ENCODE measurements around the gene TMEM141. TPM values are rescaled to one million over a fixed set of nuclear protein-coding genes. Genes with fewer than 3 reads are reported as not detected.

Gene TMEM141
- polyA plus RNA-seq, 1 donor (not counting 4 experiments of a cell fraction or from before 2014, with no cell fraction given) = 85.5 TPM

GRCh38 chr9:136826703-136827582 lies 35.8 kb downstream of the TMEM141 start:
- no peaks in the 10 kb centered on the region for H3K27me3 ChIP-seq (ENCODE audit: control insufficient read depth, extremely low read depth, insufficient read depth, low read length)
- H2AFZ ChIP-seq (ENCODE audit: control insufficient read depth, low read length) = no peak overlapping the region
- FAIRE-seq (no peak), DNase-seq (ENCODE audit: low read depth, low spot score) (no peak)
- H3K36me3 ChIP-seq (ENCODE audit: control insufficient read depth in 2 of 2, extremely low read depth in 1 of 2, insufficient read depth in 2 of 2, low read length in 2 of 2) = peaks cover 21 to 38% of the 10 kb centered on the region in 2 experiments
- no peak overlapping the region for H3K9ac ChIP-seq (ENCODE audit: control insufficient read depth, extremely low read depth, insufficient read depth, low read length)
- H3K4me3 ChIP-seq (ENCODE audit: control insufficient read depth in 2 of 3, extremely low read depth in 1 of 3, insufficient read depth in 2 of 3, low read depth in 1 of 3, low read length in 3 of 3) = no peak overlapping the region
- H3K4me2 ChIP-seq (ENCODE audit: control insufficient read depth, extremely low read depth, insufficient read depth, low read depth, low read length) = no peak overlapping the region
- no peaks in the 10 kb centered on the region for H4K20me1 ChIP-seq (ENCODE audit: control insufficient read depth, extremely low read depth, insufficient read depth, low read length)
- no peaks in the 10 kb centered on the region for H3K4me1 ChIP-seq (ENCODE audit: control insufficient read depth, extremely low read depth, insufficient read depth, low read length)
- no peaks in the 10 kb centered on the region for H3K9me1 ChIP-seq (ENCODE audit: control insufficient read depth, extremely low read depth, insufficient read depth, low read length)
- peaks cover 3% of the 10 kb centered on the region for H3K79me2 ChIP-seq (ENCODE audit: control insufficient read depth, insufficient read depth, low read length)
- H3K9me3 ChIP-seq (ENCODE audit: control insufficient read depth, low read depth, low read length) = no peaks in the 10 kb centered on the region
- H3K27ac ChIP-seq (ENCODE audit: control insufficient read depth, insufficient read depth, low read length) = no peak overlapping the region
- dilution Hi-C loops (cut with MboI; ENCODE audit: extremely low pct_ligation_motif_present, low sequenced_read_pairs) = no loop called here
- TF ChIP-seq EZH2 (IDR thresholded peaks at IDR 0.05; ENCODE audit: low read length) (no peak), CTCF (optimal IDR thresholded peaks at IDR 0.05 in 1 of 3, IDR thresholded peaks at IDR 0.05 in 1 of 3, conservative IDR thresholded peaks at IDR 0.05 in 1 of 3; ENCODE audit: extremely low read depth in 1 of 3, insufficient read depth in 2 of 3, low read length in 3 of 3) (no peak)

DNA sequence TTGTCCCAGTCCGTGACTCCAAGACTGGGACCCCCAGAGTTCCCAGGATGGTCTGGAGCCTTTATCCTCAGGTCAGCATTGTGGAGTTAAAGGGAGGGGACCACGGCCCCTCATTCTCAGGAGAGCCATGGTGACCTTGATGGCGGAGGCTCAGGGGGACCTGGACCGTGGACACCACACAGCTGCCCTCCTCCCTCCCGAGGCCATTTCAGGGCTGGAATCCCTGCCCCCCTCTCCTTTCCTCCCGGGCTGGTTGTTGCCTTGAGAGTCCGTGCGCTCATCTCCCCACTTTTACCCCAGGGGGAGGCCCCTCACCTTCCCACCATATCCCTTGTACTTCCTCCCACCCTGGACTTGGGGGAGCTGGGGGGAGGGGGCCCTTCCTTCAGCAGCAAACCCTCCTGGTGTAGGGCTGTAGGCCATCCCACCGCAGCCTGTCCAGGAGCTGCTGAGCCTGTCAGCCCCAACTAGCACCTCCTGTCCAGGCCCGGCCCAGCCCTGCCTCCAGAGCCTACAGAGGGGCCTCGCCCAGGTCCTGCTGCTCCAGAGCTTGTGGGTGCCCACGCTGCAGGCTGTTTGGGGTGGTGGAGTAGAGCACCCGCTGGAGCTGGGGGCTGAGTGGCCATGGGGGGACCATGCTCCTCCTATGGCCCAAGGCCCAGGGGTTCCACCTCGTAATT lies 36.8 kb downstream of the TMEM141 start:
- FAIRE-seq = no peak
- dilution Hi-C loops (cut with MboI; ENCODE audit: extremely low pct_ligation_motif_present, low sequenced_read_pairs) = no loop called here

More for the DNA sequence above, 36.8 kb downstream of the TMEM141 start:
- no peak for DNase-seq (ENCODE audit: low read depth, low spot score)
- H3K79me2 ChIP-seq (ENCODE audit: control insufficient read depth, insufficient read depth, low read length) = no peaks in the 10 kb centered on the region
- no peaks in the 10 kb centered on the region for H3K9me3 ChIP-seq (ENCODE audit: control insufficient read depth, low read depth, low read length)
- H3K4me2 ChIP-seq (ENCODE audit: control insufficient read depth, extremely low read depth, insufficient read depth, low read depth, low read length) = no peak overlapping the region
- no peak overlapping the region for H3K9ac ChIP-seq (ENCODE audit: control insufficient read depth, extremely low read depth, insufficient read depth, low read length)
- no peak overlapping the region for H3K27ac ChIP-seq (ENCODE audit: control insufficient read depth, insufficient read depth, low read length)
- peaks cover 21 to 43% of the 10 kb centered on the region in 2 experiments for H3K36me3 ChIP-seq (ENCODE audit: control insufficient read depth in 2 of 2, extremely low read depth in 1 of 2, insufficient read depth in 2 of 2, low read length in 2 of 2)
- H4K20me1 ChIP-seq (ENCODE audit: control insufficient read depth, extremely low read depth, insufficient read depth, low read length) = no peaks in the 10 kb centered on the region
- H3K9me1 ChIP-seq (ENCODE audit: control insufficient read depth, extremely low read depth, insufficient read depth, low read length) = no peaks in the 10 kb centered on the region
- H2AFZ ChIP-seq (ENCODE audit: control insufficient read depth, low read length) = no peak overlapping the region
- no peak overlapping the region for H3K4me3 ChIP-seq (ENCODE audit: control insufficient read depth in 2 of 3, extremely low read depth in 1 of 3, insufficient read depth in 2 of 3, low read depth in 1 of 3, low read length in 3 of 3)
- TF ChIP-seq CTCF (optimal IDR thresholded peaks at IDR 0.05 in 1 of 3, IDR thresholded peaks at IDR 0.05 in 1 of 3, conservative IDR thresholded peaks at IDR 0.05 in 1 of 3; ENCODE audit: extremely low read depth in 1 of 3, insufficient read depth in 2 of 3, low read length in 3 of 3) (no peak), EZH2 (IDR thresholded peaks at IDR 0.05; ENCODE audit: low read length) (no peak)
- no peaks in the 10 kb centered on the region for H3K27me3 ChIP-seq (ENCODE audit: control insufficient read depth, extremely low read depth, insufficient read depth, low read length)
- no peaks in the 10 kb centered on the region for H3K4me1 ChIP-seq (ENCODE audit: control insufficient read depth, extremely low read depth, insufficient read depth, low read length)
